Inflammatory macrophage (primary cell): ENCODE results near the gene DNAAF5.
A peak's percentile ranks its signal among the peaks of the same experiment; 100 is the strongest.

Experiments
- DNase-seq, 2 donors: peaks; one replicate each; pipeline ENCODE4 v3.0.0-alpha.2; 2020 to 2022
- total RNA-seq, 18 experiments: gene quantifications; one replicate each; lab custom pipeline; 2026; ENCODE audit warnings: mixed read lengths in 6 of 18, inconsistent platforms in 2 of 18; lab: John Stamatoyannopoulos, UW

The DNAAF5 gene
- 6.8 to 25.8 (median 13.4) reads per million in 18 experiments for total RNA-seq

GRCh38 chr7:726084-726853 is at the start of gene DNAAF5:
DNAAF5 (plus strand) TSS chr7:726699; CDS start chr7:726721, 22 bp downstream.
- DNase-seq, result peak; percentile 88 to 91

- no peak for DNase-seq
Measured at GRCh38 chr7:676972-677385, 49.5 kb upstream of the DNAAF5 start.

- DNase-seq, result no peak
Measured at GRCh38 chr7:680411-681127, 45.9 kb upstream of the DNAAF5 start.

GRCh38 chr7:681551-682307 is 44.8 kb upstream of the DNAAF5 start:
- no peak for DNase-seq

GRCh38 chr7:682810-683209 is 43.7 kb upstream of the DNAAF5 start:
- DNase-seq, result no peak

- no peak for DNase-seq
Measured at GRCh38 chr7:683526-684205, 42.8 kb upstream of the DNAAF5 start.

- no peak for DNase-seq
Measured at GRCh38 chr7:684416-684815, 42.1 kb upstream of the DNAAF5 start.

- no peak for DNase-seq
Measured at GRCh38 chr7:685540-685939, 41.0 kb upstream of the DNAAF5 start.

- no peak for DNase-seq
Measured at GRCh38 chr7:690478-691360, 35.8 kb upstream of the DNAAF5 start.

- no peak for DNase-seq
Measured at GRCh38 chr7:691361-692045, 35.0 kb upstream of the DNAAF5 start.

GRCh38 chr7:693280-693679 is 33.2 kb upstream of the DNAAF5 start:
- no peak for DNase-seq

GRCh38 chr7:696426-696811 is 30.1 kb upstream of the DNAAF5 start:
- DNase-seq, result no peak

- DNase-seq, result no peak
Measured at GRCh38 chr7:696812-697551, 29.5 kb upstream of the DNAAF5 start.

GRCh38 chr7:698515-699475 is 27.7 kb upstream of the DNAAF5 start:
- DNase-seq, result no peak

GRCh38 chr7:699476-700170 is 26.9 kb upstream of the DNAAF5 start:
- DNase-seq, result no peak

- DNase-seq, result no peak
Measured at GRCh38 chr7:701086-701671, 25.3 kb upstream of the DNAAF5 start.

GRCh38 chr7:703049-703448 is 23.4 kb upstream of the DNAAF5 start:
- no peak for DNase-seq

GRCh38 chr7:706721-707120 is 19.8 kb upstream of the DNAAF5 start:
- no peak for DNase-seq
